ENCODE results near the gene TECTB.

TECTB gene

DNA sequence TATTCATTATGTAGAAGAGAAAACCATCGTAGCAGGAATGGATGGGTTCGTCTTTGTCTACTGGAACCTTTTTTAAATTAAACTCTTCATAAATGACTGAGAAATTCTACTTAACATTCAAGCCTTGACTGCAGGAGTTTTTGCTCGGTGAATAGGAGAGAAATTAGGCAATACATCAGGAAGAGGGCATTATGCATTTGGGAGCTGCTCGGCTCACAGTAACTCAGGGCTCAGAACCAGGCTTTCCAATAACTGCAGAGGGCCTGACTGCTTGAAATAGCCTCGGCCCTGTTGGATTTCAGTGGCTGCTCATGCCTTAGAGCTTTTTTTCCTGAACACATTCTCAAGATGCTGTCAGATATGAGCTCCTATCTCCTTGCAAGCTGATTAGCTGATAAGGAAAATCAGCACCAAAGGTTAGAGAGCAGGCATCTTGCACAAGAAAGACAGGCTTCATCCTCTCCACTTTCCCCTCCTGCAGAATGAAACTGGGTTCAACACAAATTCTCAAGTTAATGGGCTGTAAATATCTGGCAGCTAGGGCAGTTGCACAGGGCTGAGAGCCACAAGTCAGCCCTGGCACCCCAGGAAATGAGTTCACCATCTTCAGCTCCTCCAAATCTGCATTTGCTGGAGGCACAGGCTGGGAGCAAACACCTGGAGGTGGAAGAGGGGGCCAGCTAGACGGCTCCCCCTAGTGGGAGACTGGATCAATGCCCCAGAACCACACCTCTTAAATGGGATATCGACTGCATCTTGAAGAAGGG is 24.3 kb downstream of the TECTB start:
- no peak overlapping the region for H3K4me3 ChIP-seq (ENCODE audit: low read length)
- no peak for TF ChIP-seq ZNF274 (IDR thresholded peaks at IDR 0.05; ENCODE audit: low read depth, low read length)

DNA sequence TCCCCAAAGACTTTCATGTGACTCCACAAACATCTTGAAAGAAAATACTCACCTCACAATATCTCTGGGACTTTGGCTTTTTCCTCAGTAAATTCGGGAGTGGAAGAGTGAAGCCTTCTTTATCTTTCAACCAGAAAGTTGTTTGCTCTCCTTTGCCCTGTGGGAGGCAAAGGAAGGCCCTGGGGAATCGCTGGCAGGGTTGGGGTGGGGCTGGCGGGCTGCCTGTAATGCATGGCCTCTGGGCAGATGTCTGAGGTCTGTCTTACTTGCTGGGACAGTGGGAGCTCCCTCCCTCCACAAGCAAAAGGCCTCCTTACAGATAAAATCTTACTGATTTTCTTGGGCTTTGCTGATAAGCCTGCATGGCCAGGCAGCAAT is 24.9 kb downstream of the TECTB start:
- H3K4me3 ChIP-seq (ENCODE audit: low read length) = no peak overlapping the region
- no peak for TF ChIP-seq ZNF274 (IDR thresholded peaks at IDR 0.05; ENCODE audit: low read depth, low read length)

- no peak overlapping the region for H3K4me3 ChIP-seq (ENCODE audit: low read length)
- TF ChIP-seq ZNF274 (IDR thresholded peaks at IDR 0.05; ENCODE audit: low read depth, low read length) = no peak
Observed at GRCh38 chr10:112311481-112311880, 28.3 kb downstream of the TECTB start.

GRCh38 chr10:112313234-112313633 is 30.0 kb downstream of the TECTB start:
- TF ChIP-seq ZNF274 (IDR thresholded peaks at IDR 0.05; ENCODE audit: low read depth, low read length) = no peak
- no peak overlapping the region for H3K4me3 ChIP-seq (ENCODE audit: low read length)

DNA sequence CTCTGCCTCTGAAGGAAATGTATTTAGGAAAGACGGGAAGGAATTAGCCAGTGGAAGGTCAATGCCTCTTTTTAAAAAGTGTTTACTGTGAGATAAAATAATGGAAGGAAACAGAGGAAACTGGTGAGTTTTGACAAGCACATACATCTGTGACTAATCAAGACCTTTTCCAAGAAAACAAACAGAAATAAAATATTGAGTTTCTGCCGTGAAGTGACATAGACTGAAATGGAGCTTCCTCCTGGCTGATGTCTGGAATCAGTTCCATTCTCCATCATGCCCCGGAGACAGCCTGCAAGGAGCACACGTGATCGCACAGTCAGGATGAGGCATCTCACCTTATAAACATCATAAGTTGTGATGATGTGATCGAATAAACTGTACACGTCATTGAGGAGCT is 30.7 kb downstream of the TECTB start:
- TF ChIP-seq ZNF274 (IDR thresholded peaks at IDR 0.05; ENCODE audit: low read depth, low read length) = no peak
- no peak overlapping the region for H3K4me3 ChIP-seq (ENCODE audit: low read length)

- TF ChIP-seq ZNF274 (IDR thresholded peaks at IDR 0.05; ENCODE audit: low read depth, low read length) = no peak
- H3K4me3 ChIP-seq (ENCODE audit: low read length) = no peak overlapping the region
Observed at GRCh38 chr10:112314822-112315474, 31.7 kb downstream of the TECTB start.

DNA sequence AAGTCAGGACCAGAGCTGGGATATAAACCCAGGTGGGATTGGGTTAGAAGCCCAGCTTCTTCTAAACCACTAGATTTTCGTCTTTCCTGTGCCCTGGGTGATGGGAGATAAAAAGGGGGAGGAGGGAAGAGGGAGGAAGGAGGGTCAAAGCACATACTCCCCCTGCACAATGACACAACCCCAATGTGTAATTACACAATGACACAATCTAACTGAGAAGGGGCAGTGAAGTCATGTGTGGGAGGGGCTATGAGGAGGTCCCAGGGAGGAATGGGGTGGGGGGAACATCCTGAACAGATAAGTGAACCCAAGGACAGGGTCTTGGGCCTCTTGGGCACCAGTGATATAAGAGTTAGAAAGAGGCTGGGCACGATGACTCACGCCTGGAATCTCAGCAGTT is 44.5 kb downstream of the TECTB start:
- no peak for TF ChIP-seq ZNF274 (IDR thresholded peaks at IDR 0.05; ENCODE audit: low read depth, low read length)
- no peak overlapping the region for H3K4me3 ChIP-seq (ENCODE audit: low read length)

DNA sequence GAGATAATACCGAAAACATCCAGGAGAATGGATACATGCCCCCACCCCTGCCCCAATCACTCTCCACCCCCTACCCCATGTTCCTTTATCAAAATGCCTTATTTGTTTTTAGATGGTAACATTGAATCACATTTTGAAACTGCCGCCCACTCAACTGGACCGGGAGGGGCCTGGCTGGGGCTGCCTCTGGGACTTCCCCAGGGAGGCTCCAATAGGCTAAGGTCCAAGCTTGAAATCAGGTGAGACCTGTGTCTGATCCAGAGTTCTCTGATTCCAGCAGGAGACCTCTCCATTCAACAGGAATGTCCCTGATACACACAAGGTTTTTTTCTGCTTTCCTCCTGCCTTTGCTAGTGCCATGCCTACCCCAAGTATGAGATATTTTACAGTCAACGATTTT is 47.0 kb downstream of the TECTB start:
- no peak overlapping the region for H3K4me3 ChIP-seq (ENCODE audit: low read length)
- TF ChIP-seq ZNF274 (IDR thresholded peaks at IDR 0.05; ENCODE audit: low read depth, low read length) = no peak

DNA sequence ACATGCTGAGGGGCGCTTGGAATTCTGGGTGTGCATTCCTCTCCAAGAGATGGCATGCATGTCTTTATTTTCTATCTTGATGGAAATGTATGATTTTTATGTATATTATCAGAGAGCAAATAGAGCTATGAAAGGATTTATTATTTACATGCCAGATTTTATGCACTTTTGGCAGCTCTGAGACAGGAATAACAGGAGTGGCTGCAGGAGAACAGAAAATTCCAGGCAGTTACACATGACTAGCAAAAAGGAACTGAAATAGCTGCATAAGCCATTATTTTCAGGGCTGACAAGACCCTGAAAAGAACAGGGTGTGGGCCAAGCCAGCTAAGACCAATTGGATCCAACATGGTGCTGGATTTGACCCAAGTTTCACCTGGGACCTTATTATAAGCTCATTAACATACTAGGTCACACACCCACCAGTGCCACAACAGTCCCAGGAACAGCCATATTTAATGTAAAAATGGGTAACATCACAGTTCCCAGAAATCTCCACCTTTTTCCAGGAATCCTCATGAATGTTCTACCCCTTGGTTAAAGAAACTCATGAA is 47.5 kb downstream of the TECTB start:
- no peak for TF ChIP-seq ZNF274 (IDR thresholded peaks at IDR 0.05; ENCODE audit: low read depth, low read length)
- H3K4me3 ChIP-seq (ENCODE audit: low read length) = no peak overlapping the region

- no peak for TF ChIP-seq ZNF274 (IDR thresholded peaks at IDR 0.05; ENCODE audit: low read depth, low read length)
- no peak overlapping the region for H3K4me3 ChIP-seq (ENCODE audit: low read length)
Observed at GRCh38 chr10:112332022-112332421, 48.8 kb downstream of the TECTB start.

DNA sequence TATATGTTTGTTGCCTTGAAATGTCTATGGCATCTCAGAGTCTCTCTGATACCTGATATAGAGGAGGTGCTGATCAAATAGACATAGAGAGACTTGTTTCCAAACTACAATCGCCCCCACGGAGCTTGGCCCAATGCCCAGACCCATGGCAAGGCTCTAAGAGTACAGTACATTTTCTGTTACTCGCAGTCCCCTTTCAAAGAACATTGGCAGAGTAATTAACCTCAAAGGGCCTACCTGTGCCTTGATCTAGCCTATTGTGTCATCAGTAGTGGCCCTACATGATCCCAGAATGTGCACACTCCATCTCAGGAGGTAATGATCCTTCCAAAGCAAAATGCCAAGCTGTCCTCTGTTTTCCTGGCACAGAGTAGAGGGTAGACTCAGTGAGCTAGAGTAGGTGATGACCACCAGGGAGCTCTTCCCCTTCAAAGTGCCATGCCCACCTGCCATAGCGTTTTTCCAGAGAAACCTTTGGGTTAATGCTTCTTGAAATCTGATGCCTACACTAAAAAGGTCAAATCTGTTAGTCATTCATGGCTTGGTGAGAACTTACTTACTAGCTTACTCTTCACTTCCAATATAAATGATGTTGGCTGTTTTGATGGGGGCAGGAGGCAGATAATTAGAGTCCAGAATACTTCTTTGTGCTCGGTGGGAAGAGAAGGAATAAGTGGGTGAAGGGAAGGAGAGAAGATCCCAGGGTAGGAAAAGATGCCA is 49.5 kb downstream of the TECTB start:
- TF ChIP-seq ZNF274 (IDR thresholded peaks at IDR 0.05; ENCODE audit: low read depth, low read length) = no peak
- H3K4me3 ChIP-seq (ENCODE audit: low read length) = no peak overlapping the region

GRCh38 chr10:112333452-112333851 is 50.3 kb downstream of the TECTB start:
- no peak overlapping the region for H3K4me3 ChIP-seq (ENCODE audit: low read length)
- TF ChIP-seq ZNF274 (IDR thresholded peaks at IDR 0.05; ENCODE audit: low read depth, low read length) = no peak

DNA sequence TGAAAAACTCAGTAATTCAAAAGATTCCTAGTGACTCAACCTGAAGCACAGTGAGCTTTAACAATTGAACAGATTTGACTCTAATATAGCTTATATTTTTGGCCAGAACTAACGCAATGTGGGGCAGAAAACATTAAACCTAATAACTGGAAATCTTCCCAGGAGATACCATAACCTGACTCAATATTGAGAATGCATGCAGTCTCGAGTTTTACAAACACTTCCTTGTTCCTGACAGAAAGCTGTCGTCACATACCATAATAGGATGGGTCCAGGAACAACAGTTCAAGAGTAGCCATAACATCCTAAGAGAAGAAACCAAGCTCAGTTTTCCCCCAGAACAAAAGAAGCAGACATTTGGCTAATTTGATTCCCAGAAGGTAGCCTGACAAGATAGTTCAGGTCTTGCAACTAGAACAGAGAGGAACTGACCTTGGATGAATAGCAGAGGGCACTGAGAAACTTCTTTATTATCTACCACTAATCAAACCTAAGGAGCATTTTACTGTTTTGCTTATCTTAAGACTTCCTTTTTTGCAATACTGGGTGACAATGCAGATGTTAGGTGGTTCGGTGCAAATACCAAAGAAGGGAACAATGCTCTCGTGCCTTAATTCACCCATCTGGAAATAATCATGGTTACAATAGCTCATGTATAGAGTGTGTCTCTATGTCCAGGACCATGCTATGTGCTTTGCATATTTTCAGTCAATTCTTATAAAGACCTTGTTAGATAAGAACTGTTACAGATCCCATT is 52.1 kb downstream of the TECTB start:
- TF ChIP-seq ZNF274 (IDR thresholded peaks at IDR 0.05; ENCODE audit: low read depth, low read length) = no peak
- no peak overlapping the region for H3K4me3 ChIP-seq (ENCODE audit: low read length)

DNA sequence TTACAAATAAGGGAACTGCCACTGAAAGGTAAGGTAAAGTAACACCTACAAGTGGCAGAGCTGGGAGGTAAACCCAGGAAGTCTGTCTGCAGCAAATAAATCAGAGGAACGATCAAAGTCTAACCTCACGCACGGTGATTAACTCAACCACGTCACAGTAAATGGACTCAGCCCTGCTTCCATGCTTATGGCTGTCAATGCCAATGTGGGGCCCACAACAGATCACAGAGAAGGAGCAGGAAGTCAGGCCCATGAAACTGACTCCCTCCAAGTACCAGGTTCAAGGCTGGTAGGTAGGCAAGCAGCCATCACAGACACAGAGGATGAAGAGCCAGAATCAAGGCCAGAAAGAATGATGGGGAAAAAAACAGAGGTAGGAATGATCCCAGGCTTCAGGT is 52.7 kb downstream of the TECTB start:
- no peak for TF ChIP-seq ZNF274 (IDR thresholded peaks at IDR 0.05; ENCODE audit: low read depth, low read length)
- H3K4me3 ChIP-seq (ENCODE audit: low read length) = no peak overlapping the region

Data from GM08714 (cell line).